GM10266 (cell line): ENCODE measurements around the gene CAPZA1.
A peak's percentile ranks its signal among the peaks of the same experiment; 100 is the strongest.
"Not testable (repeated sequence)": the region's sequence is repeated elsewhere in the genome, so short reads cannot be mapped to it uniquely, and the experiment has no call there.

Source experiments
- DNase-seq: peaks from one replicate; pipeline ENCODE4 v3.0.0; 2012; ENCODE audit errors: extremely low spot score
- CTCF ChIP-seq: IDR thresholded peaks from 2 replicates; pipeline ENCODE4 v1.5.1; 2012; ENCODE audit warnings: mild to moderate bottlenecking, low read depth; ENCODE audit not compliant: control insufficient read depth, insufficient read depth; ENCODE audit errors: missing control alignments

The CAPZA1 gene

DNA sequence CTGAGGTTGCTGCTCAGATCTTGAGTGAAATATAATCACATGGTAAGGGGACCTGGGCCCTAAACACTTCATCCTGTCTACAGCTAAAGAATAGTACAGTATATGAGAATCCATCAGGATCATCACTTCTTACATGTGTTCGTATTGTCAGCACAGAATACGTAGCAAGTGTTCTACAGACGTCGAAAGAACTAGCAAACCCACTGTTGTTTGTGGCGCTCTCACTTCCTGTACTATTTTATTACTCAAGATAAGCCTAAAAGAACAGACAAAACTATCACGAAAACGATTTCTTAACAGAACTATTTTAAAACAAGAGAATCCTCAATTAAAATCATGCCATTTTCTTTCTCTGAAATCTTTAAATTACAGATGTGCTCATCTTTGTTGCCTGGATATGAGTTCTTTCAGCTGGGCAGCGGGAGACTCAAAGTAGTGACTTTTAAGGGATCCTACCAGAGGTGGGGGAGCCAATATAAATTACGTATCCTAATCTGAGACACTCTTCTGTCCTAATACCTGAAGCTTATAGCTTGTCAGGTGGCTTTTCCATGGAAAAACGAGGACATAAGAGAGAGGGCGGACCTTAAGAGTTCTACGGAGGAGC is 1.4 kb upstream of the CAPZA1 start:
- DNase-seq = peak; percentile 22
- TF ChIP-seq CTCF = no peak

GRCh38 chr1:112618721-112619517 is 713 bp upstream of the CAPZA1 start, which contains the start of gene ST7L:
TSS of gene ST7L (minus strand) at chr1:112619141. CDS start at chr1:112619113, 28 bp downstream.
- DNase-seq = peak; percentile 17
- TF ChIP-seq CTCF = no peak

DNA sequence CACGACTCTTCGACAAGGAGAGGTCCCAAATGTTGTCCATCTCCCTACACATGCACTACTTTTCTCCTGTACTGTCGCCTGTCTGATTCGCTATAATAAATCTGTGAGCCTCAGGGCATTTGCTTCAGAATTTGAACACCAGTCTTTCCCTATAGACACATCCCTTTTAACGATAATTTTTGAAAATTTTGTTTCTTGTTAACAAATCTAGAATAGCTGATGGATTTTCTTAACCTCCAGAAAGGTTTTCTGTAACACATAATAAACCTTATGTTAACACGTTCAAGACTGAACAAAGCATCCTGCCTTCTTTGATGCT is 704 bp downstream of the CAPZA1 start:
- no peak for TF ChIP-seq CTCF
- DNase-seq = no peak

DNA sequence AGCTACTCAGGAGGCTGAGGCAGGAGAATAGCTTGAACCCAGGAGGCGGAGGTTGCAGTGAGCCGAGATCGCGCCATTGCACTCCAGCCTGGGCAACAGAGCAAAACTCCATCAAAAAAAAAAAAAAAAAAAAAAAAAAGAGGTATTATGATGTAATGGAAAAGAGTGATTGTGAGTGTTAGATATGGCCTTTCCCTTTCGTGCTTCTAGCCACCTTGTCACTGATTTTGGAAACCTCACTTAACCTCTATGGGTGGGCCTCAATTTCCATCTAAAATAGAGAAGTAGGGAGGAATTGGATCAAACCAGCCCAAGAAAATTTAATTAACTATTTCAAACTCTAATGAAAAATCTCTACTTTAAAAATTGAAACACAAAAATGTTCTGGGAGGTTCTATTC is 4.9 kb downstream of the CAPZA1 start:
- DNase-seq = not testable (repeated sequence)

GRCh38 chr1:112625696-112626095 is 6.1 kb downstream of the CAPZA1 start:
- no peak for DNase-seq
- TF ChIP-seq CTCF = no peak

- no peak for DNase-seq
- TF ChIP-seq CTCF = no peak
These were observed 6.6 kb downstream of the CAPZA1 start for GRCh38 chr1:112626193-112626592.

DNA sequence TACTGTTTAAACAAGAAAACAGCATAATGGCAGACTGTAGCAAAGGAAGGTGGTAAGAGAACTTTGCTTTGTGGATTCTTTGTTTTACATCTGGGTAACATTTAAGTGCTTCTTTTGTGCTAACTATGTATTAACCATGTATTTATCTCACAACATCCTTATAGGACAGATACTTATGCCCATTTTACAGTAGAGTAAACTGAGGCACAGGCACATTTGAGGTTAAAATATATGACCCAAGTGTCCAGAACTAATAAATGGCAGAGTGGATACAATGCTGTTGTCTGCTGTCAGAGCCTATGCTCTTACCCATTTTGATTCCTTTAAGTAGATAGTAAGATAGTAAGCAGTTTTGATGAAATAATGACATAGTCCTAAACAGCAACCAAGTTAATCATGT is 7.3 kb downstream of the CAPZA1 start:
- DNase-seq = no peak
- TF ChIP-seq CTCF = no peak
